Stimulated activated naive CD8-positive, alpha-beta T cell treated with anti-CD3 and anti-CD28 coated beads, Interleukin-15, Interleukin-2, amounts not matched to agents 100 ng/mL and 50 ng/mL, for 24 hours (primary cell): Measurements from ENCODE around the gene GEMIN4.

ENCODE experiments used
- H3K27ac Mint-ChIP-seq: one replicate; pipeline ENCODE4 v1.8.0; 2021; ENCODE audit warnings: mild to moderate bottlenecking, mixed read lengths
- H3K27me3 Mint-ChIP-seq: one replicate; pipeline ENCODE4 v1.8.0; 2021; ENCODE audit warnings: mixed read lengths
- H3K36me3 Mint-ChIP-seq: one replicate; pipeline ENCODE4 v1.8.0; 2021; ENCODE audit warnings: low read depth, mixed read lengths
- H3K4me1 Mint-ChIP-seq: one replicate; pipeline ENCODE4 v1.8.0; 2021; ENCODE audit warnings: low read depth, mixed read lengths
- H3K4me3 Mint-ChIP-seq: one replicate; pipeline ENCODE4 v1.8.0; 2021; ENCODE audit warnings: mild to moderate bottlenecking, mixed read lengths
- H3K9me3 Mint-ChIP-seq: one replicate; pipeline ENCODE4 v1.8.0; 2021; ENCODE audit warnings: mixed read lengths

The GEMIN4 gene

DNA sequence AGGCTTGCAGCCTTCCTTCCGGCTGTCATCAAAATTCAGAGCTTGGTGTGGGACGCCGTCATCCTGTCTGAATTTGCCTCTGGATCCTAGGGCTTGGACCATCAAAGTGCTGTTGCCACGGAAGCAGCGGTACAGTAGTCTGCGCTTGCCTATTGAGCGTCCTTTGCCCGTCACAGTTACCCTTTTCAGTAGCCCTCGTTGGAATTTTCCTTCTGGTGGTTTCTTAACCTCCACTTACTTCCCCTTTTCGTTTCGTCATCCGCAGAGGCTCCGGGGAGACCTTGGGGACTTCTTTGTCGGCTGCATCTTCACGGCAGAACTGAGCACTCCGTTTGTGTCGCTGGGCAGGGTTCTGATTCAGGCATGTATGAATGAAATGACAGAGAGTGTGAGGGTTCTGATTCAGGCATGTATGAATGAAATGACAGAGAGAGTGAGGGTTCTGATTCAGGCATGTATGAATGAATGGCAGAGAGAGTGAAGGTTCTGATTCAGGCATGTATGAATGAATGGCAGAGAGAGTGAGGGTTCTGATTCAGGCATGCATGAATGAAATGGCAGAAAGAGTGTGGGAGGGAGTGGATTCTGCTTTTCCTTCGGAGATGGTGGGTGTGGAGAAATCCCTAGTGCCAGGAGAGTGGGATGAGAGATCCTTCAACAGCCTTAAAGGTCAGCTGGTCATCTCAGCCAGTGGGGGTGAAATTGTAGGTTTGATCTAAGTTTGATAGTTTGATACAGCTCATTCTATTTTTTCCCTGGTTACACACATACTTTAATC is 11.6 kb downstream of the GEMIN4 start:
- Mint-ChIP-seq H3K4me3 (peak overlapping the region; percentile 42), H3K27me3 (no peaks in the 10 kb centered on the region), H3K36me3 (peaks cover 79% of the 10 kb centered on the region), H3K4me1 (peaks cover 23% of the 10 kb centered on the region), H3K9me3 (no peaks in the 10 kb centered on the region), H3K27ac (peak overlapping the region; percentile 90)

DNA sequence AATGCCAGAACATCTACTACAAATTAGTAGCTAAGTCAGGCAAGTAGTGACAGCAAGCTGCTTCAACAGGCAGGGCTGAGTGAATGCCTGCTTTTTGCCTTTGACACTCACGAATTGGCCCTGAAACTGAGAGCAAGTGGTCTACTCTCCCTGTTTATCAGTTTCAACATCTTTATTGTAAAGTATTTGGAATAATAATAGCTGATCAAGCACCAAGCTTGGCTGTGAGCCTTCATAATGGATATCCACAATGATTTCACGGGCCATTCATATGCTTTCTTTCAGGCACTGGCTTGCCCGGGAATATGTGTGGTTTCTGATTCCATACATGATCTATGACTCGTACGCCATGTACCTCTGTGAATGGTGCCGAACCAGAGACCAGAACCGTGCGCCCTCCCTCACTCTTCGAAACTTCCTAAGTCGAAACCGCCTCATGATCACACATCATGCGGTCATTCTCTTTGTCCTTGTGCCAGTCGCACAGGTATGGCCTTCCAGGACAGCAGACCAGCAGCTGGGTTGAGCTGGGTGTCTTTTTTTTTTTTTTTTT is 14.4 kb downstream of the GEMIN4 start:
- H3K4me3 Mint-ChIP-seq, result no peak overlapping the region

DNA sequence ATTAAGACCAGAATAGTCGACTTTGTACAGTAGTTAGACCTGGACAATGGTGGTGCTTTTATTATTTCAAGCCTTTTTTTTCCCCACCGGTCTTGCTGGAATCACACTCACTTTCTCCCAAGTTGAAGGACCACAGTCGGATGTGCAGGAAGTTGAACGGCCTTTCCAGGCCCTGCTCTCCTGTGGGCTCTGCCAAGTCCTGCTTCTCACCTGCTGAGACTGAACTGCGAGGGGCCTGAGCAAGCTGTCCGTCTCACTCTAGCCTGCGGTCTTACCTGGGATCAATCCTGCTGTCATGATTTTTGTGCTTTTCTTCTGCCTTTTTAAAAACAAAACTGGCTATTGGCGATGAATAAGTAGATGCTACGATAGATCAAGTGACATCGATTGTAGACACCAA is 18.3 kb downstream of the GEMIN4 start:
- H3K4me3 Mint-ChIP-seq, result peak overlapping the region; percentile 92
- peaks cover 44% of the 10 kb centered on the region for H3K36me3 Mint-ChIP-seq
- H3K27ac Mint-ChIP-seq, result peak overlapping the region; percentile 93
- H3K27me3 Mint-ChIP-seq, result peaks cover 5% of the 10 kb centered on the region
- H3K4me1 Mint-ChIP-seq, result peaks cover 38% of the 10 kb centered on the region
- H3K9me3 Mint-ChIP-seq, result no peaks in the 10 kb centered on the region

More for the DNA sequence above, 14.4 kb downstream of the GEMIN4 start:
- Mint-ChIP-seq H3K27ac (no peak overlapping the region), H3K9me3 (no peaks in the 10 kb centered on the region), H3K27me3 (no peaks in the 10 kb centered on the region), H3K36me3 (peaks cover 71% of the 10 kb centered on the region), H3K4me1 (peaks cover 38% of the 10 kb centered on the region)

DNA sequence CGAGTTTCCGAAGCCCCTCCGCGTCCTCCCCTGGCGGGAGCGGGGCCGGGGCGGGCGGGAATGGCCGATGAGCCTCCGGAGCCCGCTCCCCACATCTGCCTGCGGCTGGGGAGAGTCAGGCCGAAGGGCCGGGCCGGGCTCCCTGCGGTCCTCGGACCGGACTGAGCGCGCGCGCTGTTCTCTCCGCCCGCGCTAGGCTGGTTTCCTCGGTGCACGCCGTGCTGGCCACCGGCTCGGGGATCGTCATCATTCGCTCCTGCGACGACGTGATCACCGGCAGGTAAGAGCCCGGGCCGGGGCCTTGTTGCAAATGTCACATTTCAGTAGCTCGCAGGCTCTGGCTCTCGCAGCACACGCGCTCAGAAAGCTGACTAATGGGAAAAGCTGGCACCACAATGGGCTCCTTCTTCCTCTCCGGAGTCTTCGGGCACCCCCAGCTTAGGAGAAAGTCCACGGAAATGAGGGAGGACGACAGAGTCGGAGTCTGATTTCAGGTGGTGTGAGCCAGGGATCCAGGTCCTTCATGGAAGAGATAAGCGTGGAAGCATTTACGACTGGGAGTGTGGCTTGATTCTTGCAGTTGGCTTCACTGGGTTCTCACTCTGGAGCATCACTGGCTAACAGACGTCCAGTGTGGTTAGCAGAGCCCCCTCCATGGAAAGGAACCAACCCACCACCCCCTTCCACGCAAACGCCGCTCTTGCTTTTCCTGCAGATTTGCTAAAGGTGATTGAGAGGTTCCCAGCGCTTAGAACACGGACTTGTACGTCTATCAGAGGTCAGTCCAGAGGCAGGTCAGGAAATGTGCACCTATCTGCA is 19.0 kb downstream of the GEMIN4 start:
- H3K27ac Mint-ChIP-seq, result peak overlapping the region; percentile 93
- peak overlapping the region; percentile 92 for H3K4me3 Mint-ChIP-seq
- H3K36me3 Mint-ChIP-seq, result peaks cover 39% of the 10 kb centered on the region
- H3K27me3 Mint-ChIP-seq, result peaks cover 5% of the 10 kb centered on the region
- H3K4me1 Mint-ChIP-seq, result peaks cover 38% of the 10 kb centered on the region
- H3K9me3 Mint-ChIP-seq, result no peaks in the 10 kb centered on the region

DNA sequence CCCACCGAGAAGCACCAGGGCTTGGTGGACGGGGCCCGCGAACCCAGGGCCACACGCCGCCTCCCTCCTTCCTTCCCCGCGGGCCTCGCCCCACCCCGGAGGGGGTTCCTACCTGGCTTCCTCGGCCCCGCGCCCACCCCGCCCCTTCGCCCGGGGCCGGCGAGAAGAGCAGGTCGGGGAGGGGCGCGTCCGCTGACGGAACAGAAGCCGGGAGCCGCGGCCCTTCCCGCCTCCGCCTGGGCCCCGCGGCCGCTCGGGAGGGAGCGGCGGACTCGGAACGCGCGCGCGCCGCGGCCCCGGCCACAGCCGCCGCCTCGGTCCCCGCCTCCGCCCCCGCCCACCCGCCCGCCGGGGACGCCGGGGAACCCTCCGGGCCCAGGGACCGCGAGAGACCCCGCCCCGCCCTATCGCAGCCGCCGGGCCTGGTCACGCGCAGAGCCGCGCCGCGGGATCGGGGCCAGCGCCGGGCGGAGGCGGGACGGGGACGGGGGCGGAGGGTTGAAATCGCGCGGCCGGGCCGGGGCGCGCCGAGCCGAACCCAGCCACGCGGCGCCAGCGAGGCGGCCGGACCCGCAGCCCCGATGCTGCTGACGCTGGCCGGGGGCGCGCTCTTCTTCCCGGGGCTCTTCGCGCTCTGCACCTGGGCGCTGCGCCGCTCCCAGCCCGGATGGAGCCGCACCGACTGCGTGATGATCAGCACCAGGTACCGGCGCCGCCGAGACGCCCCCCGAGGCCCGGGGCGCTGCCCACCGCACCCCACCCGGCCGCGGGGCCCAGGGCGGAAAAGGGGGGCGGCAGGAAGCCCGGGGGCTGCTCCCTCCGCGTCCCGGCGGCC is 19.8 kb downstream of the GEMIN4 start, which contains the start of gene TLCD3A:
Gene TLCD3A (plus strand): TSS at position 530 of the 835 bp plus-strand sequence. CDS start 52 bp downstream, at position 582.
- Mint-ChIP-seq H3K4me3 (peak within 1 kb of the TSS; percentile 92), H3K4me1 (peaks cover 38% of the 10 kb centered on the region), H3K36me3 (peaks cover 33% of the 10 kb centered on the region), H3K9me3 (no peaks in the 10 kb centered on the region), H3K27me3 (peaks cover 5% of the 10 kb centered on the region), H3K27ac (peak within 1 kb of the TSS; percentile 93)

DNA sequence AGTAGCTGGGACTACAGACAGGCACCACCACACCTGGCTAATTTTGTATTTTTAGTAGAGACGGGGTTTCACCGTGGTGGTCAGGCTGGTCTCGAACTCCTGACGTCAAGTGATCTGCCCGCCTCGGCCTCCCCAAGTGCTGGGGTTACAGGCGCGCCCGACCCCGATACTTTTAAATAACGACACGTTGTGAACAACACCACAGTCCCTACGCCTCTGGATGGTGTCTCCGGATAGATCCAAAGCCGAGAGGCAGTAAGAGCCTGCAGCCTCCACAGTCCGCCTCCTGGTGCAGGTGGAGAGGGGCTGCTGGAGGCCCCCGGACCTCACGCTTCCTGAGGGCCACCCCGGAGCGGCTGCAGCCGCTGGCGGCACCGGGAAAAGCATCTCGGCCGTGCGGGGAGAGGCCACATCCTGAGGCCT is 20.4 kb downstream of the GEMIN4 start:
- H3K27ac Mint-ChIP-seq, result peak overlapping the region; percentile 45
- H3K4me1 Mint-ChIP-seq, result peaks cover 38% of the 10 kb centered on the region
- H3K27me3 Mint-ChIP-seq, result peaks cover 5% of the 10 kb centered on the region
- peak overlapping the region; percentile 77 for H3K4me3 Mint-ChIP-seq
- peaks cover 30% of the 10 kb centered on the region for H3K36me3 Mint-ChIP-seq
- H3K9me3 Mint-ChIP-seq, result no peaks in the 10 kb centered on the region

DNA sequence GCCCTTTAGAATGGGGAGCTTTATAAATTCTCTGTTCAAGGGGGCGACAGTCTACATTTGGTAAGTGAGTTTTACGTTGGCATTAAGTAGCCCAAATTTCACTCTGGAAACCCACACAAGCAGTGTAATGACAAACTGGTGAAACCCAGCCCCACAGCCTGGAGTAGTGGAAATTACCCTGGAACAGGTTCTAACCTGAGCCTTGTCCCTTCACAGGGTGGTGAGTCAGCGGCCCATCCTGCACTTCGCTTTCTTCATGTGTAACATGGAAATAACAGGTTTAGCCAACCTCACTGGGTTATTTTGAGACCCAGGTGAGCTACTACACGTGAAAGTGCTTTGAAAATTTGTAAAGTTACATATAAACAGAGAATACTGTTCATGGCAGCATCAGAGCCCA is 23.2 kb downstream of the GEMIN4 start:
- no peak overlapping the region for H3K4me3 Mint-ChIP-seq

DNA sequence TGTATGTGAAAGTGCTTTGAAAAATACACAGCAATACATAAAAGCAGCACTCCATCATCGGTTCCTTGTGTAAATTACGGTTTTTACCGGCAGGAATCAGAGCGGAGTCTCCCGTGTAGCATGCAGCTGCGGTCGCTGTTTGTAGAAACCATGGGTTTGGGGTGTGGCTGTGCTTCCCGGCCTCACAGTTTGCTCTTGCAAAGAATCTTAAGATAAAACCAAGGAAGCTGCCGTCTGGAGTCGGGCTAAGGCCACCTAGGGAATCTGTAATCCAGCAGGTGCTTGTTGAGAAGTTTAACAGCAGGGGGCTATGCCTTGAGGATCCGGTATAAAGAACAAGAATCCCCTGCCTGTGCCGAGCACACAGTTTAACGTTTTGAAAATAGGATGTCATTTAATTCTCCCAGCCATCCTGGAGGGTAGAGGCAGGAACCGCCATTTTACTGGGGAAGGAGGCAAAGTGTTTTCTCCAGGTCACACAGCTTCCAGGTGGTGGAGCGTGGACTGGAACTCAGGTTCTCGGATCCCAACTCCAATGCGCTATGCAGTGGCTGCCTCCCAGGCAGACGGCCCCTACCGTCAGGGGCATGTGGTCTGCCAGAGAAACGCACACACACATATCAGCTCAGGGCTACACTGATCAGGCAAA is 25.7 kb downstream of the GEMIN4 start:
- no peak overlapping the region for H3K27ac Mint-ChIP-seq
- peaks cover 5% of the 10 kb centered on the region for H3K27me3 Mint-ChIP-seq
- H3K9me3 Mint-ChIP-seq, result no peaks in the 10 kb centered on the region
- no peaks in the 10 kb centered on the region for H3K36me3 Mint-ChIP-seq
- H3K4me3 Mint-ChIP-seq, result no peak overlapping the region
- peaks cover 15% of the 10 kb centered on the region for H3K4me1 Mint-ChIP-seq

More for the DNA sequence above, 23.2 kb downstream of the GEMIN4 start:
- Mint-ChIP-seq H3K9me3 (no peaks in the 10 kb centered on the region), H3K4me1 (peaks cover 29% of the 10 kb centered on the region), H3K27ac (no peak overlapping the region), H3K27me3 (peaks cover 5% of the 10 kb centered on the region), H3K36me3 (peaks cover 9% of the 10 kb centered on the region)

DNA sequence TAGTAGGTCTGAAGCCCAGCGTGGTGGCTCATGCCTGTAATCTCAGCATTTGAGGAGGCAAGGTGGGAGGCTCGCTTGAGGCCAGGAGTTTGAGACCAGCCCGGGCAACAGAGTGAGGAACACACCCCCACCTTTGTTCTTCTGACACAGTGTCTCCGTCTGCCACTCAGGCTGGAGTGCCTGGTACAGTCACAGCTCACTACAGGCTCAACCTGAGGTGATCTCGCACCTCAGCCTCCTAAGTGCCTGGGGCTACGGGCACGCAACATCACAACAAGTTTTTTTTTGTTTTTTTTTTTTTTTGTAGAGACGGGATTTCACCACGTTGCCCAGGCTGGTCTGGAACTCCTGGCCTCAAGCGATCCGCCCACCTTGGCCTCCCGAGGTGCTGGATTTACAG is 26.3 kb downstream of the GEMIN4 start:
- H3K36me3 Mint-ChIP-seq, result no peaks in the 10 kb centered on the region
- H3K27ac Mint-ChIP-seq, result no peak overlapping the region
- H3K4me1 Mint-ChIP-seq, result peaks cover 9% of the 10 kb centered on the region
- H3K27me3 Mint-ChIP-seq, result peaks cover under 1% of the 10 kb centered on the region
- H3K4me3 Mint-ChIP-seq, result no peak overlapping the region
- no peaks in the 10 kb centered on the region for H3K9me3 Mint-ChIP-seq

DNA sequence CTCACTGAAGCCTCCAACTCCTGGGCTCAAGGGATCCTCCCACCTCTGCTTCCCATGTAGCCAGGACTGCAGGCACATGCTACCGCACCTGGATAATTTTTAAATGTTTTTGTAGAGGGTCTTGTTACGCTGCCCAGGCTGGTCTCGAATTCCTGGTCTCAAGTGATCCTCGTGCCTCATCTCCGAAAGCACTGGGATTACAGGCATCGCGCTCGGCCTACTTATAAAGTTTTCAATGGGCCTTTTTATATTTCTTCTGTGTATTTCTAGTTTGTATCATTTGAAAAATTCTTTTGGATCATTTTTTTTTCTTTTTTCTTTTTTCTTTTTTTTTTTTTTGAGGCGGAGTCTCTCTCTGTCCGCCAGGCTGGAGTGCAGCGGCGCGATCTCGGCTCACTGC is 27.0 kb downstream of the GEMIN4 start:
- Mint-ChIP-seq H3K27me3 (no peaks in the 10 kb centered on the region), H3K27ac (no peak overlapping the region), H3K36me3 (no peaks in the 10 kb centered on the region), H3K9me3 (no peaks in the 10 kb centered on the region), H3K4me1 (peaks cover 4% of the 10 kb centered on the region), H3K4me3 (no peak overlapping the region)

DNA sequence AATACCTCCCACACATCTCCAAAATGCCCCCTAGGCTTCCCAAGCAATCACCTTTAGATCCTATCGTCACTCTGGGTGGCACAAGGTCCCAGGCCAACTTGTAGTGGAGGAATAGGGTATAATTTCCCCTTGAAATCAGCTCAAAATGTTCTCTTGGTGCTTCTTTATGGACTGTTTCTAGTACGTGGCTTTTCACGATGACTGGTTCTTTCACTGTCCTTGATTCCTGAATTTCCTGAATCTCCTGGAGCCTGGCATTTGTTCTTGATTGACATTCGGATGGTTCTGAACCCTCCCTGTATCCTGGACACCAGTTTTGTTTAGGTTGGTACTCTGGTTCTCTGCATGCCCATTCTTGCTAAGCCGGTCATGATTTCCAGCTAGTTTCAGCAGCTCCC is 30.5 kb downstream of the GEMIN4 start:
- H3K27me3 Mint-ChIP-seq, result no peaks in the 10 kb centered on the region
- H3K4me3 Mint-ChIP-seq, result no peak overlapping the region
- peaks cover 4% of the 10 kb centered on the region for H3K4me1 Mint-ChIP-seq
- no peaks in the 10 kb centered on the region for H3K36me3 Mint-ChIP-seq
- H3K9me3 Mint-ChIP-seq, result no peaks in the 10 kb centered on the region
- H3K27ac Mint-ChIP-seq, result no peak overlapping the region

DNA sequence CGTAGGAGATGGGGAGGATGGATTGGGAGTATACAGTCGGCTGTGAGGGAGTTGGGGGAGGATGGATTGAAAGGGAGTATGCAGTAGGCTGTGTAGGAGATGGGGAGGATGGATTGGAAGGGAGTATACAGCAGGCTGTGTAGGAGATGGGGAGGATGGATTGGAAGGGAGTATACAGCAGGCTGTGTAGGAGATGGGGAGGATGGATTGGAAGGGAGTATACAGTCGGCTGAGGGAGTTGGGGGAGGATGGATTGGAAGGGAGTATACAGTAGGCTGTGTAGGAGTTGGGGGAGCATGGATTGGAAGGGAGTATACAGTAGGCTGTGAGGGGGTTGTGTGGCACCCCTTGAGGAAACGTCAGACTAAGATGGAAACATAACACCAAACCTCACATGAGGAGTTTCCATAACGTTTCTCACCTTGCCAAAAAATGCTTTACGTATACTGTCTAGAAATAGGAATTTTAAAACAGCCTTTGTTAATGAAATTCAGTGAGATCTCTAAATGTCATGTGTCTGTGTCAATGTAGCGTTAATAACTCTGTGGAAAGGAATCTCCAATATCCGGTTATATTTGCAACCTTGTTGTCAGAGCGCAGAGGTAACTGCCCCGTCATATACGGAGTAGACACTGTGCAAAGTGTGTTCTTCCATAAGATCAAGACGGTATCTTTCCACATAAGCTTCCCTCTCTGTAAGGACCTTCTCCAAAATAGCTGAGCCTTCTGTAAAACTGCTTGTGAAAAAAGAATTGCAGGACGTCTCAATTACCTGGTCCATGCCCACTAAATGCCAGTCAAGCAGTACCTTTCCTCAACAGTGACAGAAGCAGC is 31.1 kb downstream of the GEMIN4 start:
- Mint-ChIP-seq H3K36me3 (no peaks in the 10 kb centered on the region), H3K27me3 (no peaks in the 10 kb centered on the region), H3K27ac (no peak overlapping the region), H3K4me3 (no peak overlapping the region), H3K4me1 (peaks cover 4% of the 10 kb centered on the region), H3K9me3 (no peaks in the 10 kb centered on the region)

DNA sequence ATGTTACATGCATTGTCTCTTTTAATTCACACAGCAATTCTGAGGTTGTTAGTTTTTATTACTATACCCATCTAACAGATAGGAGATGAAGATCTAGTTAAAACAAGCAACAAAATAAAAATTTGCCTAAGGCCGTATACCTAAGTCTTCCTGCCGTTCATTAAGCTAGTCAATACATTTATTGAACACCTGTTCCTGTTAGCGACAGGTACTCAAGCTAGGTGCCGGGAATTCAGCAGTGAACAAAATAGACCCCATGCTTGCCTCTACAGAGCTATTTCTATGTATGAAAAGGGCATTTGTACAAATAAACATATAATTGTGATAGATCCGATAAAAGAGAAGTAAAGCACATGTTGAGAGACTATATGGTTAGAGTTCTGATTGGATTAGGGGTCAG is 34.0 kb downstream of the GEMIN4 start:
- no peak overlapping the region for H3K4me3 Mint-ChIP-seq

More for the DNA sequence above, 34.0 kb downstream of the GEMIN4 start:
- Mint-ChIP-seq H3K27ac (no peak overlapping the region), H3K27me3 (no peaks in the 10 kb centered on the region), H3K36me3 (no peaks in the 10 kb centered on the region), H3K4me1 (peaks cover 18% of the 10 kb centered on the region), H3K9me3 (no peaks in the 10 kb centered on the region)
